Fibroblast of lung (primary cell): ENCODE data around the gene ZFP57. TPM values are rescaled to one million over a fixed set of nuclear protein-coding genes. Genes with fewer than 3 reads are reported as not detected.

ENCODE experiments used
- DNase-seq, 2 donors: peaks; one replicate each; pipeline versions ENCODE4 v3.0.0 to v3.0.0-alpha.2; 2010; ENCODE audit warnings: low read depth in 2 of 2
- H2AFZ ChIP-seq: 2 replicates; pipeline ENCODE4 v1.5.1; 2012; ENCODE audit warnings: low read length, control low read depth, inconsistent platforms
- H3K27ac ChIP-seq: 2 replicates; pipeline ENCODE4 v1.5.1; 2011; ENCODE audit warnings: low read length, control low read depth; ENCODE audit not compliant: insufficient read depth
- H3K27me3 ChIP-seq: 2 replicates; pipeline ENCODE4 v1.5.1; 2011; ENCODE audit warnings: mild to moderate bottlenecking, low read length; ENCODE audit not compliant: control insufficient read depth, insufficient read depth
- H3K36me3 ChIP-seq: 2 replicates; pipeline ENCODE4 v1.5.1; 2011; ENCODE audit warnings: low read length; ENCODE audit not compliant: control insufficient read depth, insufficient read depth
- H3K4me1 ChIP-seq: 2 replicates; pipeline ENCODE4 v1.5.1; 2011; ENCODE audit warnings: low read length; ENCODE audit not compliant: control insufficient read depth, insufficient read depth; ENCODE audit errors: extremely low read depth
- H3K4me2 ChIP-seq: 2 replicates; pipeline ENCODE4 v1.5.1; 2011; ENCODE audit warnings: low read length, control low read depth; ENCODE audit not compliant: insufficient read depth; ENCODE audit errors: extremely low read depth
- H3K4me3 ChIP-seq, 4 experiments: fragments of 200-600 bp in 1 of 4; sonication (generic) in 1 of 4; replicated peaks in 1 of 4; 2 replicates each; pipeline ENCODE4 v1.5.1; 2011 to 2016; ENCODE audit warnings: low read length in 4 of 4, low read depth in 3 of 4, mild to moderate bottlenecking in 3 of 4, control low read depth in 2 of 4, inconsistent platforms in 1 of 4, mixed read lengths in 1 of 4; ENCODE audit not compliant: insufficient read depth in 1 of 4; ENCODE audit errors: control extremely low read depth in 1 of 4
- H3K79me2 ChIP-seq: 2 replicates; pipeline ENCODE4 v1.5.1; 2012; ENCODE audit warnings: mild to moderate bottlenecking, low read length, inconsistent platforms; ENCODE audit not compliant: control insufficient read depth, insufficient read depth
- H3K9ac ChIP-seq: 2 replicates; pipeline ENCODE4 v1.5.1; 2011; ENCODE audit warnings: mild to moderate bottlenecking, low read length, control low read depth; ENCODE audit not compliant: insufficient read depth
- H3K9me3 ChIP-seq: 2 replicates; pipeline ENCODE4 v1.5.1; 2012; ENCODE audit warnings: low read depth, low read length; ENCODE audit not compliant: control insufficient read depth, insufficient read depth
- H4K20me1 ChIP-seq: 2 replicates; pipeline ENCODE4 v1.5.1; 2011; ENCODE audit warnings: low read length; ENCODE audit not compliant: control insufficient read depth, insufficient read depth; ENCODE audit errors: extremely low read depth
- EZH2 ChIP-seq: IDR thresholded peaks from 2 replicates; pipeline ENCODE4 v1.5.1; 2012; ENCODE audit warnings: low read length, control low read depth, mild to moderate bottlenecking; ENCODE audit errors: missing control alignments
- polyA plus RNA-seq, 2 donors: library from polyadenylated mRNA; depleted of rRNA in 1 of 2; stranded (reverse) in 1 of 2; unstranded in 1 of 2; fragments of >200 nt; gene quantifications; 2 replicates each; pipeline ENCODE4 v1.2.1, GENCODE V29; 2011 to 2012; ENCODE audit warnings: missing spikeins in 1 of 2
- total RNA-seq: library from RNA; depleted of rRNA; stranded (reverse); fragments of >200 nt; gene quantifications from 2 replicates; pipeline ENCODE4 v1.2.1, GENCODE V29; 2014
- TF ChIP-seq, protein P1 (sequence below), 2 donors: IDR thresholded peaks in 1 of 2; conservative IDR thresholded peaks in 1 of 2; 1 replicate in 1 of 2; 2 replicates in 1 of 2; pipeline ENCODE4 v1.5.1; 2011 to 2012; ENCODE audit warnings: low read length in 2 of 2, control low read depth in 1 of 2, inconsistent platforms in 1 of 2, low read depth in 1 of 2, mild to moderate bottlenecking in 1 of 2

The ZFP57 gene
- total and polyA plus RNA-seq, 2 donors (not counting 1 experiment from before 2014, with no cell fraction given) = not detected

DNA sequence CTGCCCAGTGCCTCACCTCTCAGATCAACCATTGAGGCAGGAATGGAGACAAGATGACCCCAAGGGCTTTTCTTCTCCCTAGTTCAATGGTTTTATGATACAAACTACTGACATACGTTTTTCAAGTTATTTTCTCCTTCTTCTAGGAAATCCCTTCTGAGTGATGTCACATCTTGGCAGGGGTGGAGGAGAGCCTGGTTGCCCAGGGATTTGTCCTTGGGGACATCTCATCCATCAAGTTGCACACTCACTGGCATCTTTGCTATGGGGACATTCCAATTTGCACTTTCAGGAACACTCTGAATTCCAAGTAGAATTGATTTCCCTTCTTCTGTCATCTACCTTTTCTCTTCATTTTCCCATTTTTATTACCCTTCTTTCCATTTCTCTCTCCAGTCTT lies 9.9 kb downstream of the ZFP57 start:
- DNase-seq = no peak
- Histone ChIP-seq H3K9me3 (no peaks in the 10 kb centered on the region), H3K4me2 (no peak overlapping the region), H3K4me3 (no peak overlapping the region), H3K27ac (no peak overlapping the region), H2AFZ (no peak overlapping the region), H4K20me1 (no peaks in the 10 kb centered on the region), H3K36me3 (no peaks in the 10 kb centered on the region), H3K79me2 (no peaks in the 10 kb centered on the region), H3K9ac (no peak overlapping the region), H3K4me1 (no peaks in the 10 kb centered on the region), H3K27me3 (peaks cover 5% of the 10 kb centered on the region)
- TF ChIP-seq, protein P1, sequence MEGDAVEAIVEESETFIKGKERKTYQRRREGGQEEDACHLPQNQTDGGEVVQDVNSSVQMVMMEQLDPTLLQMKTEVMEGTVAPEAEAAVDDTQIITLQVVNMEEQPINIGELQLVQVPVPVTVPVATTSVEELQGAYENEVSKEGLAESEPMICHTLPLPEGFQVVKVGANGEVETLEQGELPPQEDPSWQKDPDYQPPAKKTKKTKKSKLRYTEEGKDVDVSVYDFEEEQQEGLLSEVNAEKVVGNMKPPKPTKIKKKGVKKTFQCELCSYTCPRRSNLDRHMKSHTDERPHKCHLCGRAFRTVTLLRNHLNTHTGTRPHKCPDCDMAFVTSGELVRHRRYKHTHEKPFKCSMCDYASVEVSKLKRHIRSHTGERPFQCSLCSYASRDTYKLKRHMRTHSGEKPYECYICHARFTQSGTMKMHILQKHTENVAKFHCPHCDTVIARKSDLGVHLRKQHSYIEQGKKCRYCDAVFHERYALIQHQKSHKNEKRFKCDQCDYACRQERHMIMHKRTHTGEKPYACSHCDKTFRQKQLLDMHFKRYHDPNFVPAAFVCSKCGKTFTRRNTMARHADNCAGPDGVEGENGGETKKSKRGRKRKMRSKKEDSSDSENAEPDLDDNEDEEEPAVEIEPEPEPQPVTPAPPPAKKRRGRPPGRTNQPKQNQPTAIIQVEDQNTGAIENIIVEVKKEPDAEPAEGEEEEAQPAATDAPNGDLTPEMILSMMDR (conservative IDR thresholded peaks at IDR 0.05 in 1 of 2, IDR thresholded peaks at IDR 0.05 in 1 of 2; ENCODE audit: low read depth in 1 of 2, low read length in 2 of 2) = no peak
- TF ChIP-seq EZH2 = no peak

DNA sequence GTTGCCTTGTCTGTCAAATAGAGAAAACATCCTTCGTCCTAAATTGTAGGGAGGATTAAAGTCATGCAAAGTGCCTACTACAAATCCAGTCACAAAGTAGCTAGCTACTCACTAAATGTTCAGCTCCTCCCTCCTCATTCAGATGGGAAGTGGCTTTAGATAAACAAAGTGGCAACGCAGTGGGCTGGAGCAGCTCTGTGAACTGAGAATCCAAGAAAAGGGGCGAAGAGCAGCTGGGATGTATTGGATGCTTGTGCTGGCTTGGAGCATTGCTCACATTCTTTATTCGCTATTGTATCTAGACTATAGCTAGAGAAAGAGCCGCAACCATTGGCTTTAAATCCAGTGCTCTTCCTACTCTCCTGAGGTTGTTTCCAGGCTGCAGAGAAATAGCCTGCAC lies 13.8 kb downstream of the ZFP57 start:
- Histone ChIP-seq H3K27me3 (peaks cover 5% of the 10 kb centered on the region), H3K4me1 (no peaks in the 10 kb centered on the region), H3K4me2 (no peak overlapping the region), H2AFZ (no peak overlapping the region), H3K79me2 (no peaks in the 10 kb centered on the region), H3K9me3 (no peaks in the 10 kb centered on the region), H3K9ac (no peak overlapping the region), H4K20me1 (no peaks in the 10 kb centered on the region), H3K27ac (no peak overlapping the region), H3K4me3 (no peak overlapping the region), H3K36me3 (no peaks in the 10 kb centered on the region)
- DNase-seq = no peak
- no peak for TF ChIP-seq EZH2

DNA sequence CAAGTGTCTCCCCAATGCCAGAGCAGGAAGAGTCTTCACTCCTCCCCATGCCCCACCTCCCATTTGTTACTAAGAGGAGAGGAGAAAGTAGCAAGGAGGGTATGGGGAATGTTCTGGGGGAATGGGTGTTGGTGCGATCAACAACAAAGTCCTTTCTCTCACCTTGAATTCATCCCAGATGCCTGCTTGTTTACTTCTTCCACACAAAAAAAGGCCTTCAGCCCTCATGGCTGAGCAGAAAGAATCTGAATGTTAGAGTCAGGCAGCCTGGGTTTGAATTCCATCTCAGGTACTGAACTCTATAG lies 14.2 kb downstream of the ZFP57 start:
- H3K27ac ChIP-seq = no peak overlapping the region
- H2AFZ ChIP-seq = no peak overlapping the region
- TF ChIP-seq EZH2 = no peak
- TF ChIP-seq, protein P1 (conservative IDR thresholded peaks at IDR 0.05 in 1 of 2, IDR thresholded peaks at IDR 0.05 in 1 of 2; ENCODE audit: low read depth in 1 of 2, low read length in 2 of 2) = no peak
- no peaks in the 10 kb centered on the region for H3K9me3 ChIP-seq
- H3K4me2 ChIP-seq = no peak overlapping the region
- no peaks in the 10 kb centered on the region for H3K36me3 ChIP-seq
- no peak overlapping the region for H3K9ac ChIP-seq
- H3K4me3 ChIP-seq = no peak overlapping the region
- no peaks in the 10 kb centered on the region for H3K4me1 ChIP-seq
- DNase-seq = no peak
- no peaks in the 10 kb centered on the region for H4K20me1 ChIP-seq
- H3K79me2 ChIP-seq = no peaks in the 10 kb centered on the region
- H3K27me3 ChIP-seq = peaks cover 5% of the 10 kb centered on the region
